GM12878 (cell line): Measurements from ENCODE around the gene SORBS1. TPM values are rescaled to one million over a fixed set of nuclear protein-coding genes. Genes with fewer than 3 reads are reported as not detected.
A peak's percentile ranks its signal among the peaks of the same experiment; 100 is the strongest.

ENCODE experiments used
- ATAC-seq: fragments of 200-7000 bp; cut with Tn5 transposase; 3 replicates; pipeline ENCODE4 v1.9.1; 2020; ENCODE audit warnings: mild to moderate bottlenecking, moderate library complexity
- BruUV-seq: library from RNA; stranded (reverse); fragments of 400-500 nt; replicated peaks from 2 replicates; lab custom pipeline; 2021; lab: Mats Ljungman, UMichigan
- CTCF ChIA-PET: fragments of 300-600 bp; sonication (Branson Sonifier 250); formaldehyde crosslinking; extraction: SDS; loops from one replicate; lab custom pipeline; 2021; ENCODE audit warnings: inconsistent platforms; lab: Yijun Ruan, JAX
- POLR2A ChIA-PET: fragments of 350-600 bp; formaldehyde crosslinking; extraction: SDS; loops from one replicate; lab custom pipeline; 2021; ENCODE audit warnings: inconsistent platforms; lab: Charles Lee
- RAD21 ChIA-PET: fragments of 300-600 bp; sonication (Branson Sonifier 250); formaldehyde crosslinking; loops from one replicate; lab custom pipeline; 2023; ENCODE audit warnings: antibody characterized with exemption; ENCODE audit not compliant: unreplicated experiment; lab: Charles Lee
- SMC1A ChIA-PET: fragments of 300-600 bp; sonication (Branson Sonifier 250); formaldehyde crosslinking; loops from one replicate; lab custom pipeline; 2023; ENCODE audit not compliant: unreplicated experiment, uncharacterized antibody; lab: Charles Lee
- DNase-seq: peaks from one replicate; pipeline ENCODE4 v3.0.0-alpha.2; 2011; ENCODE audit warnings: low read depth, low spot score
- FAIRE-seq: peaks from 3 replicates; lab custom pipeline; 2011; peaks lifted over from hg19 to GRCh38; lab: Jason Lieb, UNC
- H2AFZ ChIP-seq: 2 replicates; pipeline ENCODE4 v1.6.0; 2011; ENCODE audit warnings: low read depth, low read length, control low read depth; ENCODE audit not compliant: control insufficient read depth
- H3K27ac ChIP-seq: 2 replicates; pipeline ENCODE4 v1.5.1; 2011; ENCODE audit warnings: control low read depth; ENCODE audit not compliant: control insufficient read depth, insufficient read depth
- H3K27me3 ChIP-seq, 2 experiments: replicated peaks in 1 of 2; 2 replicates each; pipeline versions ENCODE4 v1.6.0 to v1.6.1; 2011; ENCODE audit warnings: low read length in 1 of 2; ENCODE audit not compliant: control insufficient read depth in 2 of 2, insufficient read depth in 2 of 2
- H3K36me3 ChIP-seq, 2 experiments: 2 replicates each; pipeline ENCODE4 v1.5.1; 2011; ENCODE audit warnings: low read length in 1 of 2; ENCODE audit not compliant: control insufficient read depth in 2 of 2, insufficient read depth in 2 of 2
- H3K4me1 ChIP-seq: 2 replicates; pipeline ENCODE4 v1.6.1; 2011; ENCODE audit warnings: mild to moderate bottlenecking, low read length, moderate library complexity, mixed read lengths; ENCODE audit not compliant: control insufficient read depth, insufficient read depth
- H3K4me2 ChIP-seq: 2 replicates; pipeline ENCODE4 v1.6.0; 2011; ENCODE audit warnings: control low read depth; ENCODE audit not compliant: control insufficient read depth, insufficient read depth
- H3K4me3 ChIP-seq: fragments of 200-600 bp; sonication (generic); 2 replicates; pipeline ENCODE4 v1.5.1; 2016
- H3K79me2 ChIP-seq: 2 replicates; pipeline ENCODE4 v1.6.0; 2011; ENCODE audit warnings: low read length; ENCODE audit not compliant: control insufficient read depth, insufficient read depth
- H3K9ac ChIP-seq: 2 replicates; pipeline ENCODE4 v1.8.0; 2011; ENCODE audit warnings: low read length, control low read depth, mixed read lengths; ENCODE audit not compliant: control insufficient read depth, insufficient read depth
- H3K9me3 ChIP-seq: replicated peaks from 3 replicates; pipeline ENCODE4 v1.5.1; 2011; ENCODE audit warnings: mild to moderate bottlenecking, low read length; ENCODE audit not compliant: control insufficient read depth, insufficient read depth
- H4K20me1 ChIP-seq: 2 replicates; pipeline ENCODE4 v1.6.0; 2011; ENCODE audit not compliant: control insufficient read depth, insufficient read depth
- CBX3 ChIP-seq: fragments of 200-600 bp; sonication (generic); IDR thresholded peaks from 2 replicates; pipeline ENCODE4 v1.6.1; 2016; ENCODE audit warnings: low read depth, borderline replicate concordance
- MEF2A ChIP-seq: IDR thresholded peaks from 2 replicates; pipeline ENCODE4 v1.6.1; 2011; ENCODE audit warnings: low read depth, mild to moderate bottlenecking, low read length, moderate library complexity; ENCODE audit not compliant: insufficient read depth
- NFIC ChIP-seq: IDR thresholded peaks from 2 replicates; pipeline ENCODE4 v1.6.1; 2012; ENCODE audit warnings: low read depth, mild to moderate bottlenecking, inconsistent platforms, low read length, moderate library complexity
- PML ChIP-seq: IDR thresholded peaks from 2 replicates; pipeline ENCODE4 v1.6.1; 2012; ENCODE audit warnings: low read length, inconsistent platforms
- RUNX3 ChIP-seq: IDR thresholded peaks from 2 replicates; pipeline ENCODE4 v1.6.1; 2012; ENCODE audit warnings: low read length, inconsistent platforms
- SPI1 ChIP-seq: IDR thresholded peaks from 2 replicates; pipeline ENCODE4 v1.6.1; 2011; ENCODE audit warnings: low read depth, mild to moderate bottlenecking, low read length, moderate library complexity, borderline replicate concordance; ENCODE audit not compliant: insufficient read depth
- WGBS: methylation state at CpG from one replicate; pipeline ENCODE4 v1.1.6; 2016; ENCODE audit warnings: low lambda C conversion rate; ENCODE audit not compliant: insufficient replicate concordance, insufficient coverage; ENCODE audit errors: missing lambda C conversion rate; 5-methylcytosine and 5-hydroxymethylcytosine counted together
- in situ Hi-C: fragments of 300-500 bp; cut with MboI; formaldehyde crosslinking; loops from 9 replicates; pipeline ENCODE4 v1.14.3; 2018; ENCODE audit warnings: mixed read lengths
- intact Hi-C: fragments of 100-400 bp; cut with micrococcal nuclease; formaldehyde crosslinking; loops from one replicate; pipeline ENCODE4 v1.14.2; 2022; ENCODE audit not compliant: unreplicated experiment
- polyA plus RNA-seq, 11 experiments: library from polyadenylated mRNA; depleted of rRNA in 4 of 11; unstranded in 6 of 11; stranded (reverse) in 5 of 11; fragments of >200 nt; fragmentation: Nextera tagmentation in 4 of 11; fragmentation: Illumina TruSeq in 1 of 11; extraction: Ambion mirVana in 4 of 11; extraction: Trizol in 1 of 11; gene quantifications; 1 replicate in 1 of 11; 2 replicates in 10 of 11; pipeline versions ENCODE4 v1.2.1 to v1.2.3, GENCODE V29; 2011 to 2016; ENCODE audit warnings: inconsistent platforms in 2 of 11, missing spikeins in 2 of 11, low read depth in 1 of 11
- total RNA-seq, 4 experiments: library from RNA; depleted of rRNA in 3 of 4; stranded (reverse); fragments of >200 nt in 3 of 4; fragmentation: Illumina TruSeq in 1 of 4; extraction: Trizol in 1 of 4; gene quantifications; 2 replicates each; pipeline versions ENCODE4 v1.2.1 to v1.2.3, GENCODE V29; 2013 to 2021
- TF ChIP-seq, protein P1 (sequence below): IDR thresholded peaks from 2 replicates; pipeline ENCODE4 v1.6.1; 2011; ENCODE audit warnings: borderline replicate concordance, low read depth, mild to moderate bottlenecking, moderate library complexity, low read length; ENCODE audit not compliant: insufficient read depth, poor library complexity, severe bottlenecking

The SORBS1 gene
- total and polyA plus RNA-seq, 10 of the 15 experiments (the other 5 are each of a cell fraction or from before 2014, with no cell fraction given) = 0.13 to 0.75 (median 0.39) TPM

DNA sequence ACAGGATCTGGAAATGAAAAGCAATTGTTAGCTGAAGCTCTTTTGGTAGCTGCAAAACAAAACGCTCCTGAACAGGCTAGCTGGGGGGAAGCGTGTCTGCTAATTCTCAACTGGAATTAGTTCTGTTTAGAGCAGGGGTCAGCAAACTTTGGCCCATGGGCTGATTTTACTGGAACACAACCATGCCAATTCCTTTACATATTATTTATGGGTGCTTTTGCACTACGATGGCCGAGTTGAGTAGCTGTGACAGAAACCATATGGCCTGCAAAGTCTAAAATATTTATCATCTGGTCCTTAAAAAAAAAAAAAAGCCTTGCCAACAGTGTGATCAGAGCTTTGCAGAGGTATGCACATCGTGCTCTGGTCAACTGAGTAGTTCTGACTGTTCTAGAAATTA is 162.0 kb downstream of the SORBS1 start (continued):
- TF ChIP-seq, protein P1, sequence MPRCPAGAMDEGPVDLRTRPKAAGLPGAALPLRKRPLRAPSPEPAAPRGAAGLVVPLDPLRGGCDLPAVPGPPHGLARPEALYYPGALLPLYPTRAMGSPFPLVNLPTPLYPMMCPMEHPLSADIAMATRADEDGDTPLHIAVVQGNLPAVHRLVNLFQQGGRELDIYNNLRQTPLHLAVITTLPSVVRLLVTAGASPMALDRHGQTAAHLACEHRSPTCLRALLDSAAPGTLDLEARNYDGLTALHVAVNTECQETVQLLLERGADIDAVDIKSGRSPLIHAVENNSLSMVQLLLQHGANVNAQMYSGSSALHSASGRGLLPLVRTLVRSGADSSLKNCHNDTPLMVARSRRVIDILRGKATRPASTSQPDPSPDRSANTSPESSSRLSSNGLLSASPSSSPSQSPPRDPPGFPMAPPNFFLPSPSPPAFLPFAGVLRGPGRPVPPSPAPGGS = no peak
- no peak for TF ChIP-seq PML
- TF ChIP-seq, all 136 proteins: peak for 0

DNA sequence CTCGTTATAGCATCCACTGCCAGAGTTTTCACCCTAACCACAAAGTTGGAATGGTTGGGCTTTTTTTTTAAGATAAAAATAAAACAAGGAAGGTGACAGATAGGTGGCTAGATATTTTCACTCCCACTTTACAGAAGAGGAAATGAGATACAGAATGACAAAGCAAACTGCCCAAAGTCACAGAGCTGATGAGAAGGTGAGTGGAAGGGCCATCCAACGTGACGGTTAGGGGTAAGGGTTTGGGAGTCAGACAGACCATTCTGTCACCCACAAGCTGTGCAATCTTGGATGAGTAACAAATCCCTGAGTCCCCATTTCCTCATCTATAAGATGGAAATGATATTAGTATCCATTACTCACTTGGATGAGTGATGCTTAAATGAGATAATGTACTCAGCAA is 163.4 kb downstream of the SORBS1 start:
- POLR2A ChIA-PET = interaction anchor here (2.3 kb wide), 1 partner anchor 11 kb away, joined by 6 read pairs; no protein-coding TSS in a partner anchor
- no peak overlapping the region for H3K9ac ChIP-seq
- CTCF ChIA-PET = interaction anchor here (2.2 to 3.9 kb wide), 3 partner anchors 12 to 33 kb away, joined by 5 to 28 read pairs (median 25); no protein-coding TSS in a partner anchor
- no peak for ATAC-seq
- no peak for DNase-seq
- BruUV-seq = no TSS peak
- no peak overlapping the region for H2AFZ ChIP-seq
- no peak overlapping the region for H3K4me2 ChIP-seq
- TF ChIP-seq MEF2A = 0 out of 2 replicates have a peak, but pooled peaks have one; percentile 18
- TF ChIP-seq NFIC = 0 out of 2 replicates have a peak, but pooled peaks have one; percentile 44
- TF ChIP-seq CBX3 = no peak
- peak; percentile 54; the same call in 1 of the 2 replicates for TF ChIP-seq SPI1
- TF ChIP-seq RUNX3 = peak; percentile 49
- H3K27me3 ChIP-seq = no peaks in the 10 kb centered on the region
- in situ Hi-C loops (no loop called here), intact Hi-C loops (no loop called here)
- no peaks in the 10 kb centered on the region for H3K79me2 ChIP-seq
- 22% methylated on average over 3 of the region's 3 CpGs for WGBS
- no peaks in the 10 kb centered on the region for H4K20me1 ChIP-seq
- SMC1A ChIA-PET = interaction anchor here (0.7 to 1.2 kb wide), 3 partner anchors 15 to 42 kb away, joined by 3 to 5 read pairs (median 3); no protein-coding TSS in a partner anchor
- FAIRE-seq = no peak
- H3K4me3 ChIP-seq = no peak overlapping the region
- no peaks in the 10 kb centered on the region for H3K36me3 ChIP-seq
- H3K27ac ChIP-seq = no peak overlapping the region
- RAD21 ChIA-PET = interaction anchor here (1.0 to 3.1 kb wide), 2 partner anchors 12 to 22 kb away, joined by 4 to 7 read pairs; no protein-coding TSS in a partner anchor
- H3K4me1 ChIP-seq = peaks cover 32% of the 10 kb centered on the region
- H3K9me3 ChIP-seq = no peaks in the 10 kb centered on the region
